HG03196 (cell line): ENCODE measurements around the gene SYNPO2.

Source experiments
- ATAC-seq: cut with Tn5 transposase; IDR thresholded peaks from one replicate; pipeline ENCODE4 v1.9.1; 2021; ENCODE audit not compliant: unreplicated experiment

The SYNPO2 gene

DNA sequence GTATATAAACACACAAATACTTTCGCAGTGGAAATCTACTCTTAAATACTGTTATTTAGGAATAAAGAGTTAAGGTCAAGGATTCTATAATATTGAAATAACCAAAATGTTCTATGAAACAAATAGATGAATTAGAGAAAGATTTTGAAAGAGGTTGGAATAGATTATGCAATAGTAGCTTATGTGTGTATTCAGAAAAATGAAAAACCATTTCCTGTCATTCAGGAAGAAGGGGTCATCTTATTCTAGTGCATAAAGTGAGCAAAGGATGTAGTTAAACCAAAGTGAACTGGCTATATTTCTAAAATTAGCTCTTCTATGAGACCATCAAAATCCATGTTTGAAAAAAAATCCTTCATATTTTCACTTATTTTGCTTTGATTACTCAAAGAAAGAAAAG, 217.0 kb downstream of the SYNPO2 start:
- ATAC-seq: no peak

- ATAC-seq: no peak
These were observed 217.7 kb downstream of the SYNPO2 start for GRCh38 chr4:119106036-119107000.

DNA sequence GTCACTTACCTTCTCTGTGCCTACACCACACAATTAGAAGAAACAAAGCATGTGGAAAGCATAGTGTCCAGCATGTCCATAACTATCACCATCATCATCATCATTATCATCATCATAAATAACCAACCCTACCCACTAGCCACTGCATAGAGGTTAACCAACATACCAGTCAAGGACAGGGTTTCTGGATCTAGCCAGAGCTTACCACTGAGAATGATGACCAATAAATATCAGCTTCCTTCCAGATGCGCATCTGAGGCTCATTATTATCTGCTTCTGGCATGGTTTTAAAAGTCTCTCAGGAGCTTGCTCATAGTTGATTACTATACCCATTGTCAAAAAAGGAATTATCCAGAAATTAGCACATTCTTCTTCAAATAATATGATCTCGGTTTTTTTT, 221.5 kb downstream of the SYNPO2 start:
- no peak for ATAC-seq
